T-helper 1 cell treated with Interleukin-12 subunit alpha and Interleukin-12 subunit beta and Interleukin-4 antibody, amounts not matched to agents 30 ng/mL and 1 ng/mL, for 36 hours (primary cell): ENCODE results near the gene NR2F6. TPM values are rescaled to one million over a fixed set of nuclear protein-coding genes. Genes with fewer than 3 reads are reported as not detected.

Experiments
- intact Hi-C: fragments of 100-400 bp; cut with micrococcal nuclease; formaldehyde crosslinking; loops from one replicate; pipeline ENCODE4 v1.15.1; 2024
- total RNA-seq: library from RNA; stranded (reverse); gene quantifications from 2 replicates; pipeline ENCODE4 v1.2.3, GENCODE V29; 2022

Gene NR2F6
- total RNA-seq, 1 donor from 2014 or later: 6.4 TPM

DNA sequence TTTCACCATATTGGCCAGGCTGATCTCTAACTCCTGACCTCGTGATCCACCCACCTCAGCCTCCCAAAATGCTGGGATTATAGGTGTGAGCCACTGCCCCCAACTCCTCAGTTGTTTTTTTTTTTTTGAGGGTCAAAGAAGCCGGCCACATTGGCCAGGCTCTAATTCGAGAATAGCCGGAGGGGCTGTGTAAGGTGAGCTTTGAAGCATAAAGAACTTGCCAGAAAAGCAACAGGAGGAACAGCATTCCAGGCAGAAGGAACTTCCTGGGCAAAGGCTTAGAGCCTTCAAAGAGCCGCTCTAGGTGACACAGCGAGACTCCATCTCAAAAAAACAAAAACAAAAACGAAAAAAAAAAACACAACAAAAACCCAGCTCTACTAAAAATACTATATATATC lies 20.3 kb upstream of the NR2F6 start:
- intact Hi-C loops: loop anchor here (5.0 kb wide), 1 partner anchor 264 kb away; no protein-coding TSS in a partner anchor

DNA sequence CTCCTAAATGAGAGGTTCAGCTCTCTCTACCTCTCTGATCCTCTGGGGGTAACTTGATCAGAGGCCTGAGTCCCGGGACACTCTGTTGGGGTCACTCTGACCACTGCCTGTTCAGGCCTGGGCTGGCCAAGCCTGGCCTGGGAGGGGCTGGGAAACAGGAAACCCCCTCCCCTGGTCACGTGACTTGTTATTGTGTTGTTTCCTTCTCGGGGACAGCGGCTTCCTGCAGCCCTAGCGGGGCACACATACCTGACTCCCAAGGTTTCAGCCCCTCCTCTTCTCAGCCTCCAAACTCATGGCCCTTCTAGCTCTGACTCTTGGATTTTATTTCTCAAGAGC lies 18.9 kb upstream of the NR2F6 start, which contains the start of gene USHBP1:
Gene USHBP1 (minus strand): TSS at position 105 of the 339 bp plus-strand sequence. CDS start 446 bp downstream, outside the sequence.
- intact Hi-C loops: no loop called here

DNA sequence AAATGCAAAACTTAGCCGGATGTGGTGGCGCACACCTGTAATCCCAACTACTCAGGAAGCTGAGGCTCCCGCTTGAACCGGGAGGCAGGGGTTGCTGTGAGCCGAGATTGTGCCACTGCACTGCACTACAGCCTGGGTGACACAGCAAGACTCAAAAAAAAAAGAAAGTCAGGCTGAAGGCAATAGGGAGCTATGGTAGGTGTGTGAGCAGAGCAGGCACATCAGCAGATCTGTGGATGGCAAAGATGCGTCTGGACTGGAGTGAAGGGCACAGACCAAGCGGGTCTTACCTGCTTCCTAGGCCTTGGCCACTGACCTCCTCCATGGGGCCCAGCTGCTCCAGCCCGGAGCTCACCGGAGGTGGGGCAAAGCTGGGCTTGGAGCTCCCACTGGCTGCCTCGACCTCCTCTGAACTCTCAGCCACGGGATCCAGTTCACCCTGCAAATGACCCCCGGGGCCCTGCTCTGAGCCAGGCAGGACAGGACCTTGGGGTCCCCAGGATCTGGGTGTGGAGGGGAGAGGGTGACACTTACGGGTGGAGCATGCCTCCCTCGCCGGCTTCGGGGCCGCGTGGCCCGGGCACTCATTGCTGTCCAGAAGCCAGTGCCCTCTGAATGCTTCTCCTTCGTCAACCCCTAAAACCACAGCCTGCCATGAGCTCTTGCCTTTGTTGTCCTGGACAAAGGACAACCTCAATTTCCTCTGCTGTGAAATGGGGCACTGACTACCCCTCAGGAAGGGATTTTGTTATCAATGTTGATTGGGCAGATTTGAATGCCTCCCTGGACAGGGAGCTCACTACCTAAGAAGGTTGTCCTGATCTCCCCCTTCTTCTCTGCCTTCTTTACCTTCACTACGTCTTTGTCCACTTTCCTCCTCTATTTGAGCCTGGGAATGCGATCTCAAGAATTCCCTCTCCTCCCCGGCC lies 18.3 kb upstream of the NR2F6 start:
- intact Hi-C loops: no loop called here

DNA sequence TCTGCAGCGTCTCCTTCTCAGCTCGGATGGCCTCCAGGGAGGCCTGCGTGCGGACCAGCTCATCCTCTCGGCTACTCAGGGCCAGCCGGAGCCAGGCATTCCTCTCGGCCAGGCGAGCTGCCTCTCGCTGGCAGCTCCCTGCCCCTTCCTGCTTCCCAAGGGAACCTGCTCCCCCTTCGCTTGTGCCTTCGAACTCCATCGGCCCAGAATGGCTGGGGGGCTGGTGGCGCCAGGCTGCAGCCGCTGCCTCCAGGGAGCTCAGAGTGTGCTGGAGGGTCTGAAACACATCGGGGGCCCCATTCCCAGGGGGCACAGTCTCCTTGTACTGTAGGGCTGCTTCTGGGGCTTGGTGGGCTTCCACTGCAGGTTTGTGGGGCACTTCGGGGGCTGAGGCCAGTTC lies 16.8 kb upstream of the NR2F6 start:
- intact Hi-C loops: no loop called here

DNA sequence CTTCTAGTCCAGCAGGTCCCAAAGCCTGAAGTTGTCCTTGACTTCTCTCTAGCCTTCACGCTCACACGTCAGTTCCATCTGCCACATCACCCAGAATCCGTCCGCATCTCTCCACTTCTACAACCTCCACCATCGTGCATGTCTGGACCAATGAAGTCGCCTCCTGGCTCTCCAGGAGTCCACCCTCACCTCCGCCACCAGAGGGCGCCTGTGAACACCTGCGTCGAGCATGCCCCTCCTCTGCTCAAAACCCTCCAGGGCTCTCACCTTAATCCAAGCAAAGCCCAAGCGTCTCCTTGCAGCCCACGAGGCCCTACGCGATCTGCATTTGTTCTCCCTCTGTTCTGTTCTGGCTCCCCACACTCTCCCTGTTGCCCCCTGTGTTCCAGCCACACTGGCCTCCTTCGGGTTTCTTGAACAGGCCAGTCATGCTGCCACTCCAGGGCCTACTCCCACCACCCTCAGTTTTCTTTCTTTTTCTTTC lies 15.2 kb upstream of the NR2F6 start:
- intact Hi-C loops: loop anchor here (1.0 to 2.0 kb wide), 4 partner anchors 21 to 205 kb away; no protein-coding TSS in a partner anchor

DNA sequence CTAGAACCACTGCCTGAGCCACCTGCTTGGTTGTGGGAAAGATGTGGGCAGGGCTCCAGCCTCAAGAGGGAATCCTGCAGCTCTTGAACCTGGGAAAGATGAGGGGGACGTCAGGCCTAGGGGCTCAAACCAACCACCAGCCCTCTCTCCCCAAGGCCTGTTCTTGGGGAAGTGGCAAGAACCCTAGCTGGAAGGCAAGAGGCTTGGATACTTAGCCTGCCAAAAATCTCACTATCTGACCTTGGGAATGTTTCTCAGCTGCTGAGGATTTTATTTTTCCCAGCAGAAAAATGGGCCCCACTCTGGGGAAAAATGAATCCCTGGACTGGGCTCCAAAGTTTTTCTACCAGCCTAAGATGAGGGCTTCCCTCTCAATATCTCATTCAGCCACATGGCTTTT lies 14.2 kb upstream of the NR2F6 start:
- intact Hi-C loops: loop anchor here (2.0 kb wide), 1 partner anchor 25 kb away; no protein-coding TSS in a partner anchor

DNA sequence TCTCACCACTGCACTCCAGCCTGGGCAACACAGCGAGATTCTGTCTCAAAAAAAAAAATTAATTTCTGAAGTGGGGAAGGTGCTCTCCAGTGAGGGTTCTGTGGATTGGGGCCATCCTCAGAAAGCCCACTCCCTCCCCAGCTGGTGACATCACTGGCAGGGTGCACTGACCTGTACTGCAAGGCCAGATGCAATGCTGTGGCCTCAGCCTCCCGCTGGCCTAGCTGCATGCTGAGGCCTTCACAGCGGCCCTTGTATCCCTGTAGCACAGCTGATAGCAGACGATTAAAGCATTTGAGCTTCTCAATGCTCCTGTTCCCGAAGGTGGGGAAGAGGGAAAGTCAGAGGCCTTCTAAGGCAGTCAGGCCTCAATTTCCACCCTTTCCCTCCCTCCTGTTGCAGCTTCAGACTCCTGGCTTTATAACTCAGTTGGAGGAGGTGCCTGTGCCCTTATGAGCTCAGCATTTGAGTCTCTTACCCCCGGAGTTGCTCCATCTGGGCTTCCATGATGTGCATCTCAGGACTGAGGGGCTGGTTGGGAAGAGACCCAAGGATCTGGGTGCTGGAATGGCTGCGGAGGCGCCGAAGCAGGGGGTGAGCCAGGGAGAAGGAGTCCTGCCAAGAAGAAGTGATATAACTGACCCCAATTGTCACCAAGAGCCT lies 13.5 kb upstream of the NR2F6 start:
- intact Hi-C loops: no loop called here

DNA sequence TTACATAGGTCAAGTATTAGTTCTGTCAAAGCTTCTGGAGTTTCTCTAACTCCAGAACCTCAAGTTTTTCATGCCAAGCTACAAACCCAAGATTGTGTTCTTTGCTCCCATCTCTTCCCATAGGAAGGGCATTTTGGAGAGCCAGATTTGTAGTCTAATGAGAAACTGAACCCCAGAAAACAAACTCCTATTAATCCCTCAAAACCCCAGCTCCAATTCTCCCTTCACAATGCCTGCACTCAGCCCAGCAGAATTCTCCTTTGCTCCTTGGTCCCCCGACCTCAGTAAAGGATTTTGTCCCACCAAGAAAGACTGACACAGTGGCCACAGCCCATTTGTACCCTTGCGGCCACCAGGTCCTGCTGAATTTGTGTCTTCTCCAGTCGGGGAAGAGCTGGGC lies 10.4 kb upstream of the NR2F6 start:
- intact Hi-C loops: no loop called here

DNA sequence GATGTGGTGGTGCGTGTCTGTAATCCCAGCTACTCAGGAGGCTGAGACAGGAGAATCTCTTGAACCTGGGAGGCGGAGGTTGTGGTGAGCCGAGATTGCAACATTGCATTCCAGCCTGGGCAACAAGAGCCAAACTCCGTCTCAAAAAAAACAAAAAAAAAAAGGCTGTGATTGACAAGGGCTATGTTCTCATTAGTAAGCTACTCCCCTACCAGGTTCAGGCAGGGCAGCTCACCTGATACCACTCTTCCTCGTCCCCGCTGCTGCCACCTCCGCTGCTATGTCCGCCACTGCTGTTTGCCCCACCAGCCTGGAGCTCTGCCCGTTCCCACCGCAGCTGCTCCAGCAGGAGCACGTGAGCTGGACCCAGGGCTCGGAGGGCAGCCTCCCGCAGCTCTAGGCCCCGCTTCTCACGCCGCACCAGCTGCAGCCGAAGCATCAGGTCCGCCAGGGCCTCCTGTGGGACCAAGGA lies 9.5 kb upstream of the NR2F6 start:
- intact Hi-C loops: no loop called here

DNA sequence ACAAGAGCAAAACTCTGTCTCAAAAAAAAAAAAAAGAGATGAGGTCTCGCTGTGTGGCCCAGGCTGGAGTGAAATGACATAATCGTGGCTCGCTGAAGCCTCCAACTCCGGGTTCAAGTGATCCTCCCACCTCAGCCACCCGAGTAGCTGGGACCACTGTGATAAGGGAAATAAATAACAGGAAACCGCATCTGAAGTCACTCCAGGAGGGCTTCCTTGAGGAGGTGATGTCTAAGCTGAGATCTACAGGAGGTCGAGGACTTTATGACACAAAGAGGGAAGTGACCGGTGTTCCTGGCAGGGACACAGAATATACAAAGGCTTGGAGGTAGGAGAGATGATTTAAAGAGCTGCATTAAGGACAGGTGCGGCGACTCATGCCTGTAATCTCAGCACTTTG lies 8.9 kb upstream of the NR2F6 start:
- intact Hi-C loops: no loop called here

DNA sequence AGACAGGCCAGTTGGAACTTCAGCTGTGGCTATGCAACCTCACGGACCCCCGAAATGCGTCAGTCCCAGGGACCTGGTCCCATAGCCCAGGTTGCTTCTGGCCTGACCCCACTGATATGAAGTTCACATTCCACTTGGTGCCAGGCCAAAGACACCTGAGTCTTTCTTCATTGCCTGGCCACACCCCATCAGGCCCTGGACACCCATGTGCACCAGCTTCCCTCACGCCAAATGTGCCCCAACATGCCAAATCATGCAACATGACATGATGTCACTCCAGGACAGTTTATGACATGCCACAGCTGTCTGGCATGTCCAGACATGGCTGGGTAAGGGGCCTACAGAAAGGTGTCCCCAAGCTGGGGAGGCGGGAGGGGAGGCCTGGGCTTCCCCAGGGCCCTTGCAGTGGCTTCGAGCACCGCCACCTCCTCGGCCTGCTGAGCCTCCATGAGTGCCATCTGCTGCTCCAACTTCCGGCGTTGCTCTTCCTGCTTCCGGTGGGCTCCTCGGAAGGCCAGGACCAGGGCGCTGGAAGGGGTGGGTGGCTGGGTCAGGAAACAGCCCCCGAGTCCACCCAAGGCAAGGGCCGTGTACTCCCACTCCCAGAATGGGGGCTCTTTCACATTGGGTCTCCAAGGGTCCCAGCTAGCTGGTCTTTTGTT lies 4.3 kb upstream of the NR2F6 start:
- intact Hi-C loops: no loop called here

DNA sequence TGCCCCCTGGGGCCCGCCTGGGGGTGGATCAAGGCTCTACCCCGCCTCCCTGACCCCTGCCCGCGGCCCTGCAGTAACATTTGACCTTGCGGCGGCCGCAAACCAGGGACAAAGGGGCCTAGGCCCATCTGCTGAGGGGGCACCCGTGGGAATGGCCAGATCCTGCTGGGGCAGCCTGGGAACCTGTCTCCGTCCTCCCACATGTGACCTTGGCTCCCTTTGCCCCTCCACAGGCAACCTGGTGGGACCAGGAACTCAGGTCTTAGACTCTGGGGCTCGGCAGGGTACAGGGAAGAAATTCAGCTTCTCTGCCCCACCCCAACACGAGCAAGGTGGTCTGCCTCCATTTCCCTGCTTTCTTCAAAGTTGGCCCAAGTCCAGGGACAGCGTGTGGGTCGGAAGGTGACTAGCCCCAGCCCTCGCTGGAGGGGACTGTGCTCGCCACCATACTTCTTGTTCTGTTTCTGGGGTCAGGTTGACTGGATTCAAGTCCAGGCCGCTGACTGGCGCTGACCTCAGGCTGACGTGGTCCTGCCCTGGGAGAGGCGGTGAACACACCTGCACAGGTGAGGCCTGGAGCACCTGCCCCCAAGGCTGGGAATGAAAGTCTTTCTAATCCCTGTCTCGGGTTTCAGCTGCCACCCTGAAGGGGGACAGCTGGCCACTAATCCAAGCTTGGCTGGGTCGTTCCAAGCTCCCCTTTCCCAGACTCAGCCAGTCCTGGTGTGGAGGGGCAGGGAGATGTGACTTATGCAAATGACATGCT lies 2.5 kb upstream of the NR2F6 start:
- intact Hi-C loops: no loop called here

DNA sequence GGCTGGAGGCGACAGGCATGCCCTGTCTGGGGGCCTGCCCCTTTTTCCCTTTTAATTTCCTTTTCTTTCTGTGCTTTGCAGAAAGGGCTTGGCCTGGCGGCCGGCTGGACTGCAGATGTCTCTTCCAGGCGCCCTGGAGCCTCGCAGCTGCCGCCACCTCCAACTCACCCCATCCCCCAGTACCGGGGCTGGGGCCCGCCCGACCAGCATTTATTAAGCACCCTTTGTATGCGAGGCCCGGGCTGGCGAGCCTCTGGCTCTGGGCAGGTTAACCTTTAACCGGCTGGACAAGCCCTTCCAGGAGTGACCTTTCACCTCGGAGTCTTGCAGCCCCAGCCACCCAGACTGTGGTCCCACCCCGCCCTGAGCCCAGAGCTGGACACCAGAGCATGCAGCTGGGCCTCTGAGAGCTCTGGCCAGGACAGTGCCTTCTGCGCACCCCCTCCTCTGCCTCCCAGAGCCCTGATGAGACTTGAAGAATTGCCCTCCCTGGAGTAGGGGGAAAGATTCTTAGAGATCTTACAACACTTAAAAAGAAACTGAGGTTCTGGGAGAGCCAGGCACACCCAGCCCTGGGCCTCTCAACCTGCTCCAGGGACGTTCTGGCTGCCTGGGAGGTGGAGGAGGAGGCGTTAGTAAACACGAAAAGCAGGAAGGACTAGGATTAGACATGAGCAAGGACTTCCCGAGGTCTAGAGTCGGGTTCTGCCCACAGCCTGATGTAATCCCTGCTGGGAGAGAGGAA lies 1.1 kb upstream of the NR2F6 start:
- intact Hi-C loops: loop anchor here (1.0 kb wide), 1 partner anchor 21 kb away; the partner anchor contains the start of gene OCEL1

DNA sequence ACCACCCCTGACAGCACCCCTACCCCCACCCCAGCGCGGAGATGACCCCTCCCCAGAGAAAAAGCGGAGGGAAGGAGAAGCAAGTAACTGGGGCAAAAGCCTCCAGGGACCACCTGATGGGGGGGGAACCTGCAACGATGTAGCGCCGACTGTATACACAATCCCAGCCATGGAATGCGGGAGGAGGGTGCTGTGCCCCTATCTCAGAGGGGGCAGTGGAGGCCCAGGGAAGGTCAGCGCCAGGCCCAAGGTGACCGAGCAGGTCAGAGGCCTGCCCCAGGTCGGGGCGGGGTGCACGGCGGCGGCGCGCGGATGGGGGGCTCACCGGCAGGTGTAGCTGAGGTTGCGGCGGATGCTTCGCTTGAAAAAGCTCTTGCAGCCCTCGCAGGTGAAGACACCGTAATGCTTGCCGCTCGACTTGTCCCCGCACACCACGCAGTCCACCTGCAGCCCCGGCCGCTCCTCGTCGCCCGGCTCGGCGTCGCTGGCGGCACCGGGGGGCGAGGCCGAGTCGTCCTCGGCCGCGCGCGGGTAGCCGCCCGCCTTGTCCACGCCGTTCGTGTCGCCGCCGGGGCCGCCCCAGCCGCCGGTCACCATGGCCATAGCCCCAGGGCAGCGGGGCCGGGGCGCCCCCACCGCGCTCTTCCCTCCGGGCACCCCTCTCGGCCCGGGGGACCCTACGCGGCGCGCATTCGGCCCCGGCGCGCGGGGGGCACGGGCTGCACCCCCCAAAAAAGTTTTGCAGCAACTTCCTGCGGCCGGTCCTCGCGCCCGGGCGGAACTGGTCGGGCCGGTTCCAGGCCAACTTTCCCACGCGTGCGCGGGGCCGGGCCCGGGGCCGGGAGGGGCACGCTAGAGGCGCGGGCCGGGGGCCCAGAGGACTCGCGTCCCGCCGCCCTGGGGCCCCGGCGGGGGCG lies 843 bp downstream of the NR2F6 start:
- intact Hi-C loops: loop anchor here (1.0 kb wide), 1 partner anchor 9 kb away; no protein-coding TSS in a partner anchor

DNA sequence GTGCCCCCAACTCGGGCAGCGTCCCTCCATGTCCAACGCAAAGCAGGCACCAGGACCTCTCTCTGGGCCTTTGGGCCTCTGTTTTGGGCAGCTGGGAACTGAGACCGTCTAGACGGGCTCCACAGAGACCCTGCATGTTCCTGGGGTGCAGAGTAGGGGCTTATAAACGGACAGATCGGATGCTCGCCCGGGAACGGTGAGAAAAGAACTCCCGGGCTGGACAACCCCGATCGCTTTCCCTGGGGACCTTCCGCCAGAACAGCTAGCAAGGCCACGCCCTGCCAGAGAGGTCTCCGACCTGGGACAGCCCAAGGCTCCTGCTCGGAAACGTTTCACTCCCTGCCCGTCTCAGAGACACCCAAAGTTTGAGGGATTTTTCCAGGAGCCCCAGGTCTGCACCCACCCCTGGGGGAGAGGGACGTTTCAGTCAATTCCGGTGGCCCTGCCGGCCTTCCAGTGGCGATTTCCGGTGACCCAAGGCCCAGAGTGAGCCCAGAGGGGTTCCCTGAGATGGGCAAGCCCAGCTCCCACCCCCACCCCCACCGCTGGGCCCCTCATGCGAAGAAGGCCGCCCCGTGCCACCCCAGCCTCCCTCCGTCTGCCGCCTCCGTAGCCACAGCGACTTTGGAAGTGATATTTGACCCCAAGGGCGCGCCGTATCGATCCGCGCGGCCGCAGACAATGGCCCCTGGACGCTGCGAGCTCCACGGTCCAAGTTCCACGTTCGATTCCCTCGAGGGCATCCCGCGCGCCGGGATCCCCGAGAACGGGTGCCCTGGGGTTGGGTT lies 1.7 kb downstream of the NR2F6 start:
- intact Hi-C loops: no loop called here

DNA sequence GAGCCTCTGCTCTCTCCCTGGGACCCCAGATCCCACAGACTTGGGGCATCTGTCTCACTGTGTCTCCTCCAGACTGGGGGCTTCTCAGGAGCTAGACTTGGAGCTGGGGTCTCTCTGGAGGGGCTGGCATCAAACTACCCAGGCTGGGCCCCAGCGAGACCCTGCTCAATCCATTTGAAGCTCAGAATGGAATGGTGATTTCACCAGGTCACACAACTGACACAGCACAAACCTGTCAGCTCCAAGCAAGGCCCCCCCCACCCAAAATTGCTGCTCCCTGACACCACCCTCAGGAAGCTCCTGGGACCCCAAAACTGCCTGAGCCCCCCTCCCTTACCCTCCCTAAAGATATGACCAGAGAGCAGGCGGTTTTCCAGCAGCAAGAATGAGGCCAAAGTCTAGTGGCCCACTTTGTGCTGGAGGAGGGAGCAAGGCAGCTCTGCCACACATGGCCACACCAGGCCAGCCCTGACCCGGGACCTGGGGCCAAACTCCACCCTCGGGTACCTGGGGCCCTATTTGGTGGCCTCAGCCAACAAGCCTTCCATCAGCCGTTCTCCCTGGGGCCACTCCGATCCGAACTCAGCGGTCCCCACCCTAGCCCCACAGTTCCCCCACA lies 2.4 kb downstream of the NR2F6 start:
- intact Hi-C loops: no loop called here

DNA sequence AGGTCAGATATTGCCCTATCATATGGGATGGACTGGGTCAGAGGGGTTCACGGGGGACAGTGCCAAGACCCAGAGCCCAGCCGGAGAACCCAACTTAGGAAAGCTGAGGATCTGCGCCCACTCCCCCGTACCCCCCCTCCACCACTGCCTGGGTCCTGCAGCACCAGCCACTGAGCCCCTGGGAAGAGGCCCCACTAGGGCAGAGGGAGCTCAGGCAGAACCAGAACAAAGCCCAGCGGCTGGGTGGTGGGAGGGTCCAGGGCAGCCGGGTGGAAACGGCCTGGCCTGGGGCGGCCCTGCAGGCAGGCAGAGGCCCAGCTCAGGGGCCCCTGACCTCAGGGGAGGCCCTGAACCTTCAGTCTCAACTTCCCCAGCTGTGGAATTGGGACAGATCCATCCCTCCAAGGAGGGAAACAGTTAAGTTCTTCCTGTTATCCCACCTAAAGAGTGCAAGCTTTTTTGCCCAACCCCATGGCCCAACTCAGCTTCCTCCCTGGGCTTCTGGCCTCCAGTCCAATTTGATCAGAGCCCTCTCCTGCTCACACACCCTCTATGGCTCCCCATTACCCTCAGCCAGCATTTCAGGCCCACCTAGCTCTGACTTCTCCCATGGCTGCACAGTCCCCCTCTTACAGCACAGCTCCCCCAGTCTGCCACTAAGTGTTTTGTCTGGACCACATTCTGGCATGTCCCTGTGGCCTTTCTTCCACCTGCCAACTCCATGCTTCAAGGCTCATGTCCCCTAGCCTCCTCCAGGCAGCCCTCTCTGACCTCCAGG lies 3.1 kb downstream of the NR2F6 start:
- intact Hi-C loops: no loop called here
